HEK293 (cell line): Measurements from ENCODE around the gene ZFAND5.

Experiments
- CTCF ChIA-PET: fragments of 350-600 bp; formaldehyde crosslinking; extraction: SDS; loops from one replicate; lab custom pipeline; 2021; ENCODE audit warnings: antibody characterized with exemption; lab: Yijun Ruan, JAX
- POLR2A ChIA-PET: fragments of 300-600 bp; formaldehyde crosslinking; extraction: SDS; loops from one replicate; lab custom pipeline; 2020; ENCODE audit warnings: antibody characterized with exemption, inconsistent platforms; lab: Yijun Ruan, JAX
- H3K27ac ChIP-seq: fragments of 200-500 bp; sonication (Bioruptor generic); 2 replicates; pipeline ENCODE4 v1.5.1; 2014; ENCODE audit warnings: low read depth, low read length, control low read depth, inconsistent platforms; ENCODE audit errors: extremely low read depth
- H3K36me3 ChIP-seq, 2 experiments: fragments of 200-500 bp in 1 of 2; sonication (Bioruptor generic) in 1 of 2; 1 replicate in 1 of 2; 2 replicates in 1 of 2; pipeline ENCODE4 v1.5.1; 2014 to 2017; ENCODE audit warnings: inconsistent platforms in 2 of 2, low read length in 2 of 2; ENCODE audit not compliant: control insufficient read depth in 2 of 2, insufficient read depth in 1 of 2
- H3K4me1 ChIP-seq: fragments of 200-500 bp; sonication (Bioruptor generic); 2 replicates; pipeline ENCODE4 v1.5.1; 2014; ENCODE audit warnings: mild to moderate bottlenecking, low read length, inconsistent platforms; ENCODE audit not compliant: control insufficient read depth, insufficient read depth
- H3K4me3 ChIP-seq: 2 replicates; pipeline ENCODE4 v1.5.1; 2011; ENCODE audit warnings: low read depth, mild to moderate bottlenecking, control low read depth, low read length, moderate library complexity
- H3K9me3 ChIP-seq: fragments of 200-500 bp; sonication (Bioruptor generic); 2 replicates; pipeline ENCODE4 v1.5.1; 2014; ENCODE audit warnings: low read depth, low read length, inconsistent platforms; ENCODE audit not compliant: control insufficient read depth, insufficient read depth
- GFI1B ChIP-seq: fragments of 450-650 bp; formaldehyde crosslinking; IDR thresholded peaks from 2 replicates; pipeline ENCODE4 v1.5.1; 2016; ENCODE audit warnings: missing biosample characterization, missing genetic modification characterization
- SALL2 ChIP-seq: fragments of 450-650 bp; formaldehyde crosslinking; IDR thresholded peaks from 2 replicates; pipeline ENCODE4 v1.5.0; 2017; ENCODE audit warnings: missing biosample characterization, mild to moderate bottlenecking, missing genetic modification characterization, borderline replicate concordance
- SCRT1 ChIP-seq: fragments of 450-650 bp; formaldehyde crosslinking; IDR thresholded peaks from 2 replicates; pipeline ENCODE4 v1.5.1; 2016; ENCODE audit warnings: missing biosample characterization, missing genetic modification characterization, borderline replicate concordance
- SETDB1 ChIP-seq: IDR thresholded peaks from one replicate; pipeline ENCODE4 v1.6.1; 2017; ENCODE audit warnings: mild to moderate bottlenecking, low read length, moderate library complexity, mixed read lengths; ENCODE audit not compliant: insufficient read length
- SP2 ChIP-seq: fragments of 450-650 bp; formaldehyde crosslinking; IDR thresholded peaks from 2 replicates; pipeline ENCODE4 v1.5.1; 2016; ENCODE audit warnings: missing biosample characterization, missing genetic modification characterization
- TRIM28 ChIP-seq: IDR thresholded peaks from 2 replicates; pipeline ENCODE4 v1.6.1; 2011; ENCODE audit warnings: low read length, control low read depth, borderline replicate concordance
- YY2 ChIP-seq: fragments of 450-650 bp; formaldehyde crosslinking; IDR thresholded peaks from 2 replicates; pipeline ENCODE4 v1.5.1; 2016; ENCODE audit warnings: missing biosample characterization, missing genetic modification characterization
- ZBTB21 ChIP-seq: fragments of 450-650 bp; formaldehyde crosslinking; IDR thresholded peaks from 2 replicates; pipeline ENCODE4 v1.5.1; 2017; ENCODE audit warnings: missing biosample characterization, missing genetic modification characterization
- ZBTB49 ChIP-seq: fragments of 450-650 bp; formaldehyde crosslinking; IDR thresholded peaks from 2 replicates; pipeline ENCODE4 v1.5.1; 2016; ENCODE audit warnings: missing biosample characterization, missing genetic modification characterization, low read depth
- ZBTB7A ChIP-seq: fragments of 450-650 bp; formaldehyde crosslinking; IDR thresholded peaks from 2 replicates; pipeline ENCODE4 v1.5.1; 2016; ENCODE audit warnings: low read depth, missing biosample characterization, missing genetic modification characterization
- ZIC2 ChIP-seq: fragments of 450-650 bp; formaldehyde crosslinking; IDR thresholded peaks from 2 replicates; pipeline ENCODE4 v1.5.1; 2016; ENCODE audit warnings: missing biosample characterization, missing genetic modification characterization
- ZNF394 ChIP-seq: fragments of 450-650 bp; formaldehyde crosslinking; IDR thresholded peaks from 2 replicates; pipeline ENCODE4 v1.5.1; 2016; ENCODE audit warnings: missing biosample characterization, missing genetic modification characterization, mild to moderate bottlenecking, moderate library complexity, borderline replicate concordance
- ZNF416 ChIP-seq: fragments of 450-650 bp; formaldehyde crosslinking; IDR thresholded peaks from 2 replicates; pipeline ENCODE4 v1.5.1; 2016; ENCODE audit warnings: missing biosample characterization, missing genetic modification characterization
- ZNF529 ChIP-seq: fragments of 450-650 bp; formaldehyde crosslinking; IDR thresholded peaks from 2 replicates; pipeline ENCODE4 v1.5.1; 2017; ENCODE audit warnings: missing genetic modification characterization, missing biosample characterization; ENCODE audit not compliant: insufficient replicate concordance
- ZNF660 ChIP-seq: fragments of 450-650 bp; IDR thresholded peaks from 2 replicates; pipeline ENCODE4 v1.5.1; 2018; ENCODE audit warnings: missing biosample characterization, mild to moderate bottlenecking, missing genetic modification characterization
- ZNF701 ChIP-seq: fragments of 450-650 bp; formaldehyde crosslinking; IDR thresholded peaks from 2 replicates; pipeline ENCODE4 v1.5.1; 2016; ENCODE audit warnings: missing biosample characterization, missing genetic modification characterization
- TF ChIP-seq, protein P1 (sequence below): fragments of 450-650 bp; formaldehyde crosslinking; IDR thresholded peaks from 2 replicates; pipeline ENCODE4 v1.5.1; 2016; ENCODE audit warnings: missing biosample characterization, missing genetic modification characterization
- TF ChIP-seq, protein P2 (sequence below): fragments of 450-650 bp; formaldehyde crosslinking; IDR thresholded peaks from 2 replicates; pipeline ENCODE4 v1.5.1; 2016; ENCODE audit warnings: missing biosample characterization, missing genetic modification characterization

ZFAND5 gene

DNA sequence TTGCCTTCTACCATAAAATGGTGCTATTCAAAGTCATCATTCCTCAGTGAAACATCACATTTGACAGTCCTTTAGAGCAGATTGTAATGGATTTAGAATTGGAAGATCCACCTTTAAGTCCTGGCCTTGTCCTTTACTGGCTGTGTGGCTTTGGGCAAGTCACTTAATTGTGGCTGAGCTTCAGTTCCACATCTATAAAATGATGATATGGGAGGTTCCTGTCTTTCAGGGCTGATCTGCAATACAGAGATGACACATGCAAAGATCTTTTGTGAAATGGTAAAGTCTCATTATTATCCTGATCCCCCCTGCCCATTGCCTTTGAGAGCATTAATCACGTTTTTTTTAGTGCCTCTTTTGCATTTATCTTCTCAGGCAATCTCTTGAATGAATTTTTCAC lies 58.2 kb downstream of the ZFAND5 start:
- Histone ChIP-seq H3K9me3 (no peaks in the 10 kb centered on the region), H3K4me1 (no peaks in the 10 kb centered on the region), H3K27ac (no peak overlapping the region), H3K36me3 (no peaks in the 10 kb centered on the region), H3K4me3 (no peak overlapping the region)
- ChIA-PET POLR2A (interaction anchor here (1.1 kb wide), 1 partner anchor 14 kb away, joined by 3 read pairs; no protein-coding TSS in a partner anchor), CTCF (interaction anchor here (0.6 kb wide), 1 partner anchor 14 kb away, joined by 4 read pairs; no protein-coding TSS in a partner anchor)
- TF ChIP-seq GFI1B (tag by site-specific recombination) (no peak), ZNF701 (tag by site-specific recombination) (no peak), ZBTB49 (tag by site-specific recombination) (no peak)
- TF ChIP-seq, protein P1, sequence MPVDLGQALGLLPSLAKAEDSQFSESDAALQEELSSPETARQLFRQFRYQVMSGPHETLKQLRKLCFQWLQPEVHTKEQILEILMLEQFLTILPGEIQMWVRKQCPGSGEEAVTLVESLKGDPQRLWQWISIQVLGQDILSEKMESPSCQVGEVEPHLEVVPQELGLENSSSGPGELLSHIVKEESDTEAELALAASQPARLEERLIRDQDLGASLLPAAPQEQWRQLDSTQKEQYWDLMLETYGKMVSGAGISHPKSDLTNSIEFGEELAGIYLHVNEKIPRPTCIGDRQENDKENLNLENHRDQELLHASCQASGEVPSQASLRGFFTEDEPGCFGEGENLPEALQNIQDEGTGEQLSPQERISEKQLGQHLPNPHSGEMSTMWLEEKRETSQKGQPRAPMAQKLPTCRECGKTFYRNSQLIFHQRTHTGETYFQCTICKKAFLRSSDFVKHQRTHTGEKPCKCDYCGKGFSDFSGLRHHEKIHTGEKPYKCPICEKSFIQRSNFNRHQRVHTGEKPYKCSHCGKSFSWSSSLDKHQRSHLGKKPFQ (tag by site-specific recombination) = no peak

DNA sequence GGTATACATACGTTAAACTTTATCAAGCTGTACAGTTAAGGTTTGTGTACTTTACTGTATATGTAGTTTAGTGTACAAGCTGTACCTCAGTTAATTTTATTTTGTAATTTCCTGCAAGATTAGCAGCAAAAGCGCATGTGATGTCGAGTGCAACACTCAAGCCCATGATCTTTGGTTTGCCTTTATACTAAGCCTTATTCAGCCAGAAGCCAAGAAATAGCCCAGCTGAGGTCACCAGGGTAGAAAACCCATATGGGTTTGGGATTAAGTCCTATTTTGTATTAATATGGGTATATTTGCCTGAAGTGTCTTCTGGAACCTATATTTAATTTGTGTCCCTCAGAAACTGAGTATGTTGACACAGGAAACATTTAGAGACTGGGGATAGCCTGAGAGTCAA lies 59.3 kb downstream of the ZFAND5 start:
- H3K9me3 ChIP-seq = no peaks in the 10 kb centered on the region
- TF ChIP-seq SCRT1 (tag by site-specific recombination) (no peak), SP2 (no peak), ZNF660 (tag by site-specific recombination) (no peak), ZNF416 (tag by site-specific recombination) (no peak), ZIC2 (no peak), ZBTB7A (tag by site-specific recombination) (no peak), ZBTB21 (no peak), YY2 (no peak), ZNF529 (tag by site-specific recombination) (no peak)
- TF ChIP-seq, protein P2, sequence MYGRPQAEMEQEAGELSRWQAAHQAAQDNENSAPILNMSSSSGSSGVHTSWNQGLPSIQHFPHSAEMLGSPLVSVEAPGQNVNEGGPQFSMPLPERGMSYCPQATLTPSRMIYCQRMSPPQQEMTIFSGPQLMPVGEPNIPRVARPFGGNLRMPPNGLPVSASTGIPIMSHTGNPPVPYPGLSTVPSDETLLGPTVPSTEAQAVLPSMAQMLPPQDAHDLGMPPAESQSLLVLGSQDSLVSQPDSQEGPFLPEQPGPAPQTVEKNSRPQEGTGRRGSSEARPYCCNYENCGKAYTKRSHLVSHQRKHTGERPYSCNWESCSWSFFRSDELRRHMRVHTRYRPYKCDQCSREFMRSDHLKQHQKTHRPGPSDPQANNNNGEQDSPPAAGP (tag by site-specific recombination) = no peak
- no peak overlapping the region for H3K27ac ChIP-seq
- no peaks in the 10 kb centered on the region for H3K4me1 ChIP-seq
- CTCF ChIA-PET = interaction anchor here (0.7 to 1.7 kb wide), 4 partner anchors 13 to 60 kb away, joined by 3 to 8 read pairs (median 4); no protein-coding TSS in a partner anchor
- H3K4me3 ChIP-seq = peak overlapping the region; percentile 14; the same call in 1 of the 2 replicates
- POLR2A ChIA-PET = interaction anchor here (1.4 kb wide), 1 partner anchor 59 kb away, joined by 5 read pairs; the partner anchor contains the start of gene ZFAND5
- no peaks in the 10 kb centered on the region for H3K36me3 ChIP-seq

GRCh38 chr9:72305102-72305546 lies 59.9 kb downstream of the ZFAND5 start:
- Histone ChIP-seq H3K4me3 (peak overlapping the region; percentile 14), H3K4me1 (no peaks in the 10 kb centered on the region), H3K36me3 (no peaks in the 10 kb centered on the region), H3K27ac (no peak overlapping the region), H3K9me3 (no peaks in the 10 kb centered on the region)
- TF ChIP-seq ZNF394 (tag by site-specific recombination) (no peak), SETDB1 (peak; percentile 28), SALL2 (no peak), TRIM28 (0 out of 2 replicates have a peak, but pooled peaks have one; percentile 46)
- POLR2A ChIA-PET = interaction anchor here (1.4 kb wide), 1 partner anchor 60 kb away, joined by 5 read pairs; the partner anchor contains the start of gene ZFAND5
- CTCF ChIA-PET = interaction anchor here (0.7 to 1.7 kb wide), 4 partner anchors 12 to 61 kb away, joined by 3 to 8 read pairs (median 4); no protein-coding TSS in a partner anchor
